MM.1S (cell line): ENCODE data around the gene STRN3.

Experiments
- DNase-seq: peaks from one replicate; pipeline ENCODE4 v3.0.0-alpha.2; 2015
- H2AFZ ChIP-seq: fragments of 300-600 bp; sonication (generic); 2 replicates; pipeline ENCODE4 v1.6.0; 2016; ENCODE audit warnings: antibody characterized with exemption, low read length
- H3F3A ChIP-seq: fragments of 300-600 bp; sonication (generic); 2 replicates; pipeline ENCODE4 v1.6.1; 2016; ENCODE audit warnings: mild to moderate bottlenecking, antibody characterized with exemption, low read length, moderate library complexity, mixed read lengths; ENCODE audit not compliant: insufficient read depth
- H3K27ac ChIP-seq: fragments of 300-600 bp; sonication (generic); 2 replicates; pipeline ENCODE4 v1.5.1; 2016; ENCODE audit warnings: mild to moderate bottlenecking, low read length
- H3K27me3 ChIP-seq: fragments of 300-600 bp; sonication (generic); replicated peaks from 2 replicates; pipeline ENCODE4 v1.6.0; 2016; ENCODE audit warnings: low read length; ENCODE audit not compliant: insufficient read depth
- H3K36me3 ChIP-seq: fragments of 300-600 bp; sonication (generic); replicated peaks from 2 replicates; pipeline ENCODE4 v1.6.1; 2016; ENCODE audit warnings: mild to moderate bottlenecking, low read length, mixed read lengths; ENCODE audit not compliant: insufficient read depth
- H3K4me1 ChIP-seq: fragments of 300-600 bp; sonication (generic); 2 replicates; pipeline ENCODE4 v1.6.1; 2016; ENCODE audit warnings: low read length, mixed read lengths
- H3K4me2 ChIP-seq: fragments of 300-600 bp; sonication (generic); 2 replicates; pipeline ENCODE4 v1.6.0; 2016; ENCODE audit warnings: low read depth, low read length
- H3K4me3 ChIP-seq: fragments of 300-600 bp; sonication (generic); 2 replicates; pipeline ENCODE4 v1.5.1; 2016; ENCODE audit warnings: low read length, mixed read lengths
- H3K79me2 ChIP-seq: fragments of 300-600 bp; sonication (generic); 2 replicates; pipeline ENCODE4 v1.6.1; 2016; ENCODE audit warnings: mixed run types, low read length, mixed read lengths
- H3K9ac ChIP-seq: fragments of 300-600 bp; sonication (generic); 2 replicates; pipeline ENCODE4 v1.6.1; 2016; ENCODE audit warnings: low read length, mixed read lengths
- H3K9me2 ChIP-seq: fragments of 300-600 bp; sonication (generic); replicated peaks from 2 replicates; pipeline ENCODE4 v1.6.1; 2016; ENCODE audit warnings: mild to moderate bottlenecking, low read length, mixed read lengths; ENCODE audit not compliant: insufficient read depth
- H3K9me3 ChIP-seq: fragments of 300-600 bp; sonication (generic); replicated peaks from 2 replicates; pipeline ENCODE4 v1.6.1; 2016; ENCODE audit warnings: mild to moderate bottlenecking, low read length, mixed read lengths; ENCODE audit not compliant: insufficient read depth
- H4K20me1 ChIP-seq: fragments of 300-600 bp; sonication (generic); 2 replicates; pipeline ENCODE4 v1.6.1; 2016; ENCODE audit warnings: mild to moderate bottlenecking, low read length, moderate library complexity, mixed read lengths; ENCODE audit not compliant: insufficient read depth
- EZH2 ChIP-seq: fragments of 300-600 bp; sonication (generic); optimal IDR thresholded peaks from 2 replicates; pipeline ENCODE3; 2017; ENCODE audit warnings: low read depth, mild to moderate bottlenecking, antibody characterized with exemption, low read length, mixed read lengths
- EZH2phosphoT487 ChIP-seq: fragments of 300-600 bp; sonication (generic); IDR thresholded peaks from 2 replicates; pipeline ENCODE4 v1.6.1; 2018; ENCODE audit warnings: antibody characterized with exemption, low read length
- TF ChIP-seq, protein P1 (sequence below): fragments of 300-600 bp; sonication (generic); IDR thresholded peaks from 2 replicates; pipeline ENCODE4 v1.5.1; 2016; ENCODE audit warnings: antibody characterized with exemption, low read length, mixed read lengths

The STRN3 gene

DNA sequence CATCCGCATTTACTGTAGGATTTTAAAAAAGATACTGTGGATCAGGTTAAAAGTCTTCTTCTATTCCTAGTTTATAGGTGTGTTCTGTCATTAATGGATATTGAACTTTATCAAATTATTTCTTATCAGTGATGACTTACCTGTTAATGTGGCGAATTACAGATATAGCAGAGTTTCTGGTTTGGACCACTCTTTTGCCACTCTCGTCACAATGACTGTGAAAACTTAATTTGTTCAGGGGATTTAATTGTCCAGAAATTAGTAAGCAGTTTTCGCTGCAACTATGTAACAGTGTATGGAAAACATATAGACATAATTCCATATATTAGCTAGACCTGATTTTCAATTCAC, 137.0 kb downstream of the STRN3 start:
- Histone ChIP-seq H3K9me2 (no peaks in the 10 kb centered on the region), H2AFZ (no peak overlapping the region), H3K4me2 (no peak overlapping the region), H3F3A (no peaks in the 10 kb centered on the region), H3K9me3 (no peaks in the 10 kb centered on the region), H3K4me1 (no peaks in the 10 kb centered on the region), H4K20me1 (no peaks in the 10 kb centered on the region), H3K4me3 (no peak overlapping the region), H3K27ac (no peak overlapping the region), H3K9ac (no peak overlapping the region), H3K27me3 (no peaks in the 10 kb centered on the region), H3K79me2 (no peaks in the 10 kb centered on the region), H3K36me3 (no peaks in the 10 kb centered on the region)
- no peak for DNase-seq
- TF ChIP-seq EZH2phosphoT487 (no peak), EZH2 (no peak)
- TF ChIP-seq, protein P1, sequence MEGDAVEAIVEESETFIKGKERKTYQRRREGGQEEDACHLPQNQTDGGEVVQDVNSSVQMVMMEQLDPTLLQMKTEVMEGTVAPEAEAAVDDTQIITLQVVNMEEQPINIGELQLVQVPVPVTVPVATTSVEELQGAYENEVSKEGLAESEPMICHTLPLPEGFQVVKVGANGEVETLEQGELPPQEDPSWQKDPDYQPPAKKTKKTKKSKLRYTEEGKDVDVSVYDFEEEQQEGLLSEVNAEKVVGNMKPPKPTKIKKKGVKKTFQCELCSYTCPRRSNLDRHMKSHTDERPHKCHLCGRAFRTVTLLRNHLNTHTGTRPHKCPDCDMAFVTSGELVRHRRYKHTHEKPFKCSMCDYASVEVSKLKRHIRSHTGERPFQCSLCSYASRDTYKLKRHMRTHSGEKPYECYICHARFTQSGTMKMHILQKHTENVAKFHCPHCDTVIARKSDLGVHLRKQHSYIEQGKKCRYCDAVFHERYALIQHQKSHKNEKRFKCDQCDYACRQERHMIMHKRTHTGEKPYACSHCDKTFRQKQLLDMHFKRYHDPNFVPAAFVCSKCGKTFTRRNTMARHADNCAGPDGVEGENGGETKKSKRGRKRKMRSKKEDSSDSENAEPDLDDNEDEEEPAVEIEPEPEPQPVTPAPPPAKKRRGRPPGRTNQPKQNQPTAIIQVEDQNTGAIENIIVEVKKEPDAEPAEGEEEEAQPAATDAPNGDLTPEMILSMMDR, result no peak

DNA sequence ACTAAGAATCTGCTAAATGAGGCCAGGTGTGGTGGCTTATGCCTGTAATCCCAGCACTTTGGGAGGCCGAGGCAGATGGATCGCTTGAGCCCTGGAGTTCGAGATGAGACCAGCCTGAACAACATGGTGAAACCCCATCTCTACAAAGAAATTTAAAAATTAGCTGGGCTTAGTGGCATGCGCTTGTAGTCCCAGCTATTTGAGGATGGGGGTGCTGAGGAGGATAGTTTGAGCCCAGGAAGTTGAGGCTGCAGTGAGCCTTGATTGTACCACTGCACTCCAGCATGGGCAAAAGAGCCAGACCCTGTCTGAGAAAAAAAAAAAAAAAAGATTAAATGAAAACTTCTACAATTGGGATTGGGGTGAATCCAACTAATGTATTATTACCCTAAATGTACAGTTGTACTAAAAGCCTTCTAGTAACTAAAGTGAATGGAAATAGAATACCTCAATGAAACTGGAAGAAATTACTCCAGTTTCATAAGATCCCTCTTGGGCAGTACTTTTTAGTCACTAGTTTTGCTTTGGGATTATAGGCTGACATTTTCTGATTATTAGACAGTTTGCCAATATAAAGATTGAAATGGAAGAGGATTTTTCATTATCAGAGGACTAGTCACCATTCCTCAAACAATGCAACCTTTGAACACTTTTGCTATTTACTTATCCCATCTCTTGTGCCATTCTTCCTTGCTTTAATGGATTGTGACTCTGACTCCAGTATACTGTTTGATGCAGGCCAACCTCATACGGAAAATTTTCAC, 137.5 kb downstream of the STRN3 start:
- no peaks in the 10 kb centered on the region for H3K9me3 ChIP-seq
- H2AFZ ChIP-seq, result no peak overlapping the region
- no peaks in the 10 kb centered on the region for H3K27me3 ChIP-seq
- no peaks in the 10 kb centered on the region for H3K79me2 ChIP-seq
- no peaks in the 10 kb centered on the region for H3K36me3 ChIP-seq
- no peak overlapping the region for H3K9ac ChIP-seq
- no peaks in the 10 kb centered on the region for H3K4me1 ChIP-seq
- TF ChIP-seq EZH2phosphoT487 (no peak), EZH2 (no peak)
- TF ChIP-seq, protein P1, result no peak
- H3K9me2 ChIP-seq, result no peaks in the 10 kb centered on the region
- no peaks in the 10 kb centered on the region for H3F3A ChIP-seq
- H3K4me3 ChIP-seq, result no peak overlapping the region
- H4K20me1 ChIP-seq, result no peaks in the 10 kb centered on the region
- H3K4me2 ChIP-seq, result no peak overlapping the region
- no peak for DNase-seq
- no peak overlapping the region for H3K27ac ChIP-seq

DNA sequence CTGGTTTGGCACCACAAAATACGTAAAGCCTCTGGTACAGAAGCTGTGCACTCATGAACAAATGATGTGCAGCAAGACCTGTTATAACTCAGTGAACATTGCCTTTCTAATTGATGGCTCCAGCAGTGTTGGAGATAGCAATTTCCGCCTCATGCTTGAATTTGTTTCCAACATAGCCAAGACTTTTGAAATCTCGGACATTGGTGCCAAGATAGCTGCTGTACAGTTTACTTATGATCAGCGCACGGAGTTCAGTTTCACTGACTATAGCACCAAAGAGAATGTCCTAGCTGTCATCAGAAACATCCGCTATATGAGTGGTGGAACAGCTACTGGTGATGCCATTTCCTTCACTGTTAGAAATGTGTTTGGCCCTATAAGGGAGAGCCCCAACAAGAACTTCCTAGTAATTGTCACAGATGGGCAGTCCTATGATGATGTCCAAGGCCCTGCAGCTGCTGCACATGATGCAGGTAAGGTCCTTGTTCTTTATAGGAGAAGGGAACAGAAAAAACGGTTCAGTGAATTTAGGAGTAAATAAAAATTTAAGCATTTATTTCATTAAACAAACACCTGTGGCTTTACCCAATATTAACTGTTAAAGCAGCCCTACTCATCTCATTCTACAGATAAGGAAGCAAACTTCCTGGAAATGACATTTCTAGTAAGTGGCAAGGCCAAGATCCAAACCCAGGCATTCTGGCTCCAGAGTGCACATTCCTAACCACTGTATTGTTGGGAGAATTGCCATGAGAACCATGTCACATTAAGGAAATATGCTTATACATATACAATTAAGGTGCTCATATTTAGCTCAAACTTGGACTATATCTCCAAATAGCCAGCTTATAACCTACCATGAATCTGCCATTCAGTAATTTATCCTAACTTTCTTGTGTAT, 140.1 kb downstream of the STRN3 start:
- no peak overlapping the region for H3K9ac ChIP-seq
- no peaks in the 10 kb centered on the region for H3K9me2 ChIP-seq
- H3K4me3 ChIP-seq, result no peak overlapping the region
- H3K9me3 ChIP-seq, result no peaks in the 10 kb centered on the region
- H3K79me2 ChIP-seq, result no peaks in the 10 kb centered on the region
- DNase-seq, result no peak
- no peak overlapping the region for H3K4me2 ChIP-seq
- no peaks in the 10 kb centered on the region for H4K20me1 ChIP-seq
- TF ChIP-seq EZH2 (no peak), EZH2phosphoT487 (no peak)
- TF ChIP-seq, protein P1, result no peak
- H3K27me3 ChIP-seq, result no peaks in the 10 kb centered on the region
- no peak overlapping the region for H3K27ac ChIP-seq
- H3K36me3 ChIP-seq, result no peaks in the 10 kb centered on the region
- H3F3A ChIP-seq, result no peaks in the 10 kb centered on the region
- H2AFZ ChIP-seq, result no peak overlapping the region
- H3K4me1 ChIP-seq, result no peaks in the 10 kb centered on the region
